ENCODE results near the gene GPC5. TPM values are rescaled to one million over a fixed set of nuclear protein-coding genes. Genes with fewer than 3 reads are reported as not detected.

The GPC5 gene
- total and polyA plus RNA-seq, 2 of the 13 experiments (the other 11 are each of a cell fraction or from before 2014, with no cell fraction given), result 0.02 to 0.07 TPM

- TF ChIP-seq ZFP91 (CRISPR knock-in tag; IDR thresholded peaks at IDR 0.05; ENCODE audit: borderline replicate concordance) (peak; percentile 48; the same call in 1 of the 2 replicates), STAT5B (CRISPR knock-in tag; IDR thresholded peaks at IDR 0.05) (0 out of 2 replicates have a peak, but pooled peaks have one; percentile 59), ETV5 (CRISPR knock-in tag; IDR thresholded peaks at IDR 0.05; ENCODE audit: borderline replicate concordance) (no peak), KIAA2018 (CRISPR knock-in tag; IDR thresholded peaks at IDR 0.05; ENCODE audit: borderline replicate concordance) (no peak), ZNF672 (CRISPR knock-in tag; IDR thresholded peaks at IDR 0.05) (no peak), SNRNP70 (IDR thresholded peaks at IDR 0.05; ENCODE audit: low read depth, low read length) (no peak), FOSL2 (CRISPR knock-in tag; IDR thresholded peaks at IDR 0.05) (peak; percentile 21; the same call in 1 of the 2 replicates), SRSF9 (IDR thresholded peaks at IDR 0.05; ENCODE audit: borderline replicate concordance, insufficient read depth, low read depth, low read length, poor library complexity, severe bottlenecking) (no peak), ATM (IDR thresholded peaks at IDR 0.05; ENCODE audit: borderline replicate concordance) (no peak), ZMYM2 (CRISPR knock-in tag; IDR thresholded peaks at IDR 0.05) (no peak), IKZF5 (CRISPR knock-in tag; IDR thresholded peaks at IDR 0.05) (peak; percentile 63; the same call in 1 of the 2 replicates), BCL6 (CRISPR knock-in tag; IDR thresholded peaks at IDR 0.05) (no peak), PITX1 (CRISPR knock-in tag; IDR thresholded peaks at IDR 0.05) (0 out of 2 replicates have a peak, but pooled peaks have one; percentile 34), ZNF569 (CRISPR knock-in tag; IDR thresholded peaks at IDR 0.05; ENCODE audit: borderline replicate concordance) (no peak), THAP7 (CRISPR knock-in tag; IDR thresholded peaks at IDR 0.05) (peak; percentile 60), TFDP1 (CRISPR knock-in tag; IDR thresholded peaks at IDR 0.05; ENCODE audit: borderline replicate concordance) (peak; percentile 63; the same call in 1 of the 2 replicates)
Measured at GRCh38 chr13:91348906-91349435, 49.5 kb upstream of the GPC5 start (continued).

Data from HepG2 (cell line).